Anterior cingulate cortex (tissue), 58 donors: Measurements from ENCODE around the gene DNAH17.
A peak's percentile ranks its signal among the peaks of the same experiment; 100 is the strongest.

Source experiments
- DNase-seq, 58 donors: peaks; one replicate each; lab custom pipeline; 2025; lab: John Stamatoyannopoulos, UW

DNAH17 gene

DNA sequence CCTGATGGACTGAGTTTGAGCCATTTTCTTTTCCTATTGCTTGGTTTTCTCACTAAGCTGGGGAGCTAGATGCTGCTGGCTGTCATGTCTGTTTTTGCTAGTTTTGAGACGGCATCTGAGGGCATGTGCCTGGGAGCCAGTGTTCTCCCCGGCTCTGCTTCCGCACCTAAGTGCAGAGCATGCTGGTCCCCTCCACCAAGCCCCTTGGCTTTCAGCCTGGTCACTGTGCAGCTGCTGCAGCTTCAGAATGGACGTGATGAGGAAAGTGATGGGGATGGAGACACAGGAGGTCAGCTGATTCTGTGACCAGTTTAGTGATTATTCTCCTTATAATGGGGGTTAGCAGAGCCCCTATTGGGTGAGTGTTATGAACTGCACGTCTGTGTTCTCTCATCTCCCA, 28.5 kb downstream of the DNAH17 start:
- DNase-seq: no peak

DNA sequence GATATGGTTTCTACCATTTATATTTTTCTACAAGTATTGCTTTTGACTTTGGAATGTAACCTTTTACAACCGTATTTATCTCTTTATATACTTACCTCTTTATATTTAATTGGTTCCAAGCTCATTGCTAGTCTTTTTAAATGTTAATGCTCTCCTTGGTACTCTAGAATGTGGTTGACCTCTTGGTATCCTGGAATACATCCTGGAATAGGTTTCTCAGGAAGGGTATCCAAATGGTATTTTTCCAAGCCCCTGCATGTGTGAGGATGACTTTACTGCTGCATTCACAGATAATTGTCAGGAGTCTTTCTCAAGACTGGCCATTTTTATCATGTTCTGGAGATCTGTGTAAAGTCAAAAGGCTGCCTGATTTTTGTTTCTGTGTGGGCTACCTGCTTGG, 30.2 kb downstream of the DNAH17 start:
- no peak for DNase-seq

DNA sequence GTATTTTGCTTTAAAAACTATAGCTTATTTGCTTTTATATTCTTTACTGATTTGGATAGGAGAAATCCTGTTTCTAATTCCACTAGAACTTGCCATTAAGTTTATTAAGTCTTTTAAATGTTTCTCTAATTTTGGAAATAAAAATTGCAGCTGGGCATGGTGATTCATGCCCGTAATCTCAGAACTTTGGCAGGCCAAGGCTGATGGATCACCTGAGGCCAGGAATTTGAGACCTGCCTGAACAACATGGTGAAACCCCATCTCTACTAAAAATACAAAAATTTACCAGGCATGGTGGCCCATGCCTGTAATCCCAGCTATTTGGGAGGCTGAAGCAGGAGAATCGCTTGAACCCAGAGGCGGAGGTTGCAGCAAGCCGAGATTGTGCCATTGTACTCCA, 30.7 kb downstream of the DNAH17 start:
- DNase-seq: no peak

DNA sequence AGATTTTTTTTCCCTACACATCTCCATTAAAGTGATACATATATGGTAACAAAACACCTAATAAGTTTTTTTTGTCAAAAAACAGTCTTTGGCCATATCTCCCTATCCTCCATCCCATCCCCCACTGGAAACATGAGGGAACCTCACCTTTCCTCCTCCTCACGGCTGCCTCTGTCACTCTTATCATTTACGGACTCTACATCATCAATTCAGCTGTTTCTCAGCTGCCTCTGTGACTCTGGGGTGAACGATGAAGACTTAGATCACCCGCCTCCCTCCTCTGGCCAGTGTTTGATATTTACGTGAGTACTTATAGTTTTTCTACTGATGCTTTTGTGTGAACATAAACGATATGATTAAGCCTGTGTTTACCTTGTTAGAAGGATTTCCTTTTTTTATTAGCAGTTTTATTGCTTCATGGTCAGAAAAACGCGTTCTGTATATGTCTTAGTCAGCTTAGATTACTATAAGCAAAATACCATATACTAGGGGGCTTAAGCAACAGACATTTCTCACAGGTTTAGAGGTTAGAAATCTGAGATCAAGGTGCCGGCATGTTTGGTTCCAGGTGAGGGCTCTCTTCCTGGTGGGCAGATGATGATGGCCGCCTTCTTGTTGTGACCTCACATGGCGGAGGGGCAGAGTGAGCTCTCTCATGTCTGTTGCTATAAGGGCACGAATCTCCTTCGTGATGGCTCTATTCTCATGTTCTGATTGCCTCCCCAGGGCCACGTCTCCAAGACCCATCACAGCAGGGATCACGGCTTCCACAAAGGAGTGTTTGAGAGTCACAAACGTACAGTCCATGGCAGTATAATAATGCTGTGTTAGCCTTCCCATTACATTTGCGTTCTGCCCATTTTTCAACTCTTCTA, 32.1 kb downstream of the DNAH17 start:
- DNase-seq: no peak

DNA sequence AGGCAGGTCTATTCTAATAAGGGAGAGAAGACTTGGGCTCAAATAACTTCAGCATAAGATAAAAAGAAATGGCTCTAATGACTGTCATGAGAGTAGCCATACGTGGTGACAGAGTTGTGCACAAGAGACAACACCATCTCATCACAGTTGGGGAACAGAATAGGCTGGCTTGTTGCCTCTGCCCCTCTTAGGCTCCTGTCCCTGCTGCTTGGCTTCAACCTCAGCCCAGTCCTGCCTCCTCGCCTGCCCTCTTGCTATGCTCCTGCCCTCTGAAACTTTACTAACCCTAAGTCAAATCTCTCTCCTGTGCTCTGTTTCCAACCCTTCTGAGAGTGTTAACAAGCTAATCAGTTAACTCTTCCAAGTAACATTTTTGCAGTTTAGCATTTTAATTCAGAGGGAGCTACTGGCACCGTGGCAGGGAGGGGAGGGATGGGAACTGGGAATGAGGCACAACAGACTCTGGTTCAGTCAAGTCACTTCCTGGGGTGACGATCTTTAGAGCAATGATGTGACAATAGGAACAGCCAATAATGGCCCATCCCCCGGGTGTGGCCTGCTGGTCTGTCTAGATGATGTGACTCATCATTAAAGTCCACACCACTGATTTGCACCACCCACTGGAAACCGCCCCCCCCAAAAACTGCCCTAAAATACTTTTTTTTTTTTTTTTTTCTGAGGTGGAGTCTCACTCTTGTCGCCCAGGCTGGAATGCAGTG, 35.5 kb downstream of the DNAH17 start:
- DNase-seq: no peak

DNA sequence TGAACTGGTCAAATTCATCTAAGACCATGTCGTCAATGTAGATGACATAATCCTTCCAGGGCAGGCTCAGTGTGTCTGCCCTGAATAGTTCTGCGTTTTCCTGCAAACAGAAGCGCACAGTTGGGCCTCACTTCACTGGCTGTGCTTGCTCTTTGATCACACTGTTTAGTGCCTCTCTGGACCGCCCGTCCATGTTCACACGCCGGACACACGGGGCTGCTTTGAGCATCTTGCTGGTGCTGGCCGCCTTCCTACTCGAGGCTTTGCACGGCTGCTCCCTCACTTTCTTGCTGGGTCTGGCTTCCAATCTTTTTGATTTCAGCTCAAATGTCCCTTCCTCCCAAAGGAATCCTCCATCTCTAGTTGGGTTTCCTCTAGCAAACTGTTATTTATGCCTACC, 37.4 kb downstream of the DNAH17 start:
- peak in 1 of 58 donors; percentile 22 for DNase-seq

DNA sequence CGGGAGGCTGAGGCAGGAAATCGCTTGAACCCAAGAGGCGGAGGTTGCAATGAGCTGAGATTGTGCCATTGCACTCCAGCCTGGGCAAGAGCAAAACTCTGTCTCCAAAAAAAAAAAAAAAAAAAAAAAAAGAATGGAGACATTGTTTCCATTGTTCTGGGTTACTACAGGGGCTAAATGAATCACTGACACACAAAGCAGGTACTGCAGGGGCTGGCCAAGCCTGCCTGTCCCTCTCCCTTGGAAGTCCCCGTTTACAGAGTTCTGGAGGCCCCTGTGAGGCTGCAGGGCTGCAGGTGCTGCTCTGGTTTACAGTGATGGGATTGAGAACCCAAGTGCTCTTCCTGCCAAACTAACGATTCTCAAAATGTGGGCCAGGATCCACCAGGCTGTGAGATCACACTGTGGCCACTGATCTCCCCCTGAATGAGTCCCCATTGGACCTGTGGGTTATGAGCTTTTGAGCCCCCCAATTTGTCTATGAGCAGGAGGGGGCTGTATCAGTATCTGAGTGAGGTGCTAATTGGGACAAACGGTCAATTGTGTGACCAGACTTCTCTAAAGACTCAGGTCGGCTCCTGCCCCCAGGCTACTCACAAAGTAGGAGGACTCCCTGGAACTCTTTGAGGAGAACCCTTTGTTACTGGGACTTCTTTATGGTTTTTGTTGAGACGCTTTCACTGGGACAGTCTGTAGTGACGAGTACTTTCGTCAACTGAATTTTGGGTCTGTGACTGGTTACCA, 39.0 kb downstream of the DNAH17 start:
- peak in 4 of 58 donors; percentile 11 to 44 (median 28) for DNase-seq

DNA sequence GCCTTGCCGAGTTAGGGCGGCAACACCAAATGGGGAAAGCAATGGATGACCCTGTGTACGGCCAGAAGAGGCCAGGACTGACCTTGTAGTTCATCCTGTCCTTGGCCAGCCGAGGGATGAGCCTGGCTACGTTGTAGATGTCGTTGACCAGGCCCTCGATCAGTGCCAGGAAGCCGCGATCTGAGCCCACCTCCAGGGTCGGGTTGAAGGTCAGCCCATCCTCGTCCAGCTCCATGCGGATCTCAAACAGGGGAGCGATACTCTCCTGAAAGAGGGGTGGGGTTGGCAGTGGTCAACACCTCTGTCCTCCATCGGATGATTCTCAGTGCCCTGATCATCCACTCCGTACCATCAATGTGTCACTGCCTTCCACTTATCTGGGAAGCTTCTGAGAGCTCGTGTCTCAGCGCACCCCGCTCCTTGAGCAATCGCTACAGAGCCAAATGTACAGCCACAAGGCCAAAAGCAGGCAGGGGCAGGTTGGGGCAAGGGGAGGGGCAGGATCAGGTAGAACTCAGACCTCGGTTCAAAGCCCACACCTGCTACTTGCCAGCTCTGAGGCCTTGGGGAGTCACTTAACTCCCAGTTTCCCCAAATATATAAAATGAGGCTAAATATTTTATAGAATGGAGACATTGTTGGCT, 39.9 kb downstream of the DNAH17 start:
- DNase-seq: no peak

DNA sequence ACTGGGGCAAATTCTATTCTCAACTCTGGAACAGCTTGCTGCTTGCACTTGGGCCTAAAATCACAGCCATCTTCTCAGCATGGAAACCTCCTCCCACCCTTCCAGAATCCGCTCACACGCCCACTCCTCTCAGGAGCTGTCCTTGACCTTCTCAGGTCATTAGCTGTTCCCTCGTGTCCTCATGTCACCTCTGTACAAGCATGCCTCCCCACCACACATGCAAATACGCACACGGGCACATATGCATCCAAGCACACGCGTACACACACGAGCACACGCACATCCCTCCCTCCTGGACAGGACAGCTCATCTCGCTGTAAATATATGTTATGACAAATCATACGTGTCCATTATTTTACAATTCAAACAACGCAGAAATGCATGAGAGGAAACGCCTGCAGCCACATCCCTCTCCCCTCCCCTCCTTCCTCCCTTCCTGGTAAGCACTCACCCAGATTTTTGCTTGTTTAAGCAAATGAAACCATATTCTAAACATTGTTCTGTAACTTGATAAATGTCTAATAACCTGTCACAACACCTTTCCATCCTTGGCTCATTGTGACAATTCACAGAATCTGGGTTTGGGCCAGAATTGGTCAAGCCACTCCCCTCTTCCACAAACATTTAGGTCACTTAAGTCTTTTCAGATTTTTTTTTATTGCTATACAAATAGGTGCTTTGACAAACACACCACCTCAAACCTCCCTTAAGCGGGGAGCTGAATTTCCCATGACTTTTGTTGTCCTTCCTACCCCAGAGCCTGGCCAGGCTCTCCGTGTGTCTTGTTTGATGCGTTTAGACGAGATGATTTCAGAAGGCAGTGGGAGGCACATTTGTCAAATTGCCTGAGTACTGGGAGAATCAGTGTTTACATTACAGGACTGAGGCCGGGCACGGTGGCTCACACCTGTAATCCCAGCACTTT, 41.7 kb downstream of the DNAH17 start:
- peak in 1 of 58 donors; percentile 16 for DNase-seq

DNA sequence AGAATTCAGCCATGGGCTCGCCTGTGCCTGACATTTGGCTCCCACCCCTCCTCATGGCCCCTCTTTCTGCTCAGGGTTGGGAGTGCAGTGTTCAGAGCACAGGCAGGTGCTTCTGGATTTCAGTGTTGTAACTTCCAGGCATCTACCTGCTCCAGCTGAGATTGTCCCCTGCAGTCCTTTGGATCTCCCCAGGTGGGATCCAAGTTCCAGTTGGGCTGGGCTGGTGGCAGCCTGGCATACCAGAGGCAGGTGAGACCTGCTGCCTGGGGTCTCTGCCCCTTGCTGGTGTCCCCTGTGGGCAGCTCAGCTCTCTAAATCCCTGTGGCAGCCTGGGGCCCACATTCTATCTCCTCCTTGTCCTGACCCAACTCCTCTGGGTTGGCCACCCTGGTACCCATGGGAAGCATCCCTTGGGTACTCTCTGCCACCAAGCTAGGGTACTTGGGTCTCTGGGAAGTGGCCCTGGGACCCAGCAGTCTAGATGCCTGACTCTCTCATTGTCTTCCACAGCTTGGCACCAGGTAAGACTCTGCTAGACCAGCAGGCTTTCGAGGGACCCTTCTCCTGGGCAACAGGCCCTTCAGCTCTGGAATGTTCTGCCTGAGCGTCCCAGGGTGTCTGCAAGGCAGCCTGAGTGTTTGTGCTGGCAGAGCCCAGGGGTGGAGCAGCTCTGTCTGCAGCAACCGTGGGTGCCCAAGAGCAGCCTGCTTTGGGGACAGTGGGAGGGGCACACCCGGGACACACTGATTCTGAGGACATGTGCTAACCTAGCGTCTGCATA, 42.5 kb downstream of the DNAH17 start:
- peak in 7 of 58 donors; percentile 14 to 51 (median 23) for DNase-seq

DNA sequence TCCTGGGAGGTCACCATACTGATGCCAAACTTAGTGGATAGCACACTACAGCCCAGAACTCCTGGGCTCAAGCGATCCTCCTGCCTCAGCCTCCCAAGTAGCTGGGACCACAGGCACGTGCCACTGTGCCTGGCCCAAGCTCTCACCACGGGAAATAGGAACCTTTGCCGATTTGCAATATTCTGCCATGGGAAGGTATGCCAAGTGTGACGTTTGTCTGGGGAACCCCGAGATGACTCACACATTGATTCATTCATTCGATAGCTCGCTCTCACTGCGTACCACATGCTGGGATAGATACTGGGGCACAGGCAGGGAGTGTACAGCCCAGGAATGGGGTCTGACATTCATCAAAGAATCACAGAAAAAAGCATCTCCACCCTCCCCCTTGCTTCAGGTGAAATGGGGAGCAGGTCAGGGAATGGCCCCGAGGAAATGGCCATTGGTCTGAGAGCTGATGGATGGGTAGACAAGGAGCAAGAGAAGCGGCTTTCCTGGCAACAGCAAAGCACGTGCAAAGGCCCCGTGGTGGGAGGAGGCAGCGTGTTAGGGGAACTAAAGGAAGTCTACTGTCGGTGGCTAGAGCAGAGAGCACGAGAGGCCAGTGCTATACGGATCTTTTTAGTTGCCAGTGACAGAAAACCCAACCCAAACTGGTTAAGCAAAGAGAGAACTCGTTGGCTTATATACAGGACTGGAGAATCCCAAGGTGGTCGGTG, 44.1 kb downstream of the DNAH17 start:
- DNase-seq: no peak

DNA sequence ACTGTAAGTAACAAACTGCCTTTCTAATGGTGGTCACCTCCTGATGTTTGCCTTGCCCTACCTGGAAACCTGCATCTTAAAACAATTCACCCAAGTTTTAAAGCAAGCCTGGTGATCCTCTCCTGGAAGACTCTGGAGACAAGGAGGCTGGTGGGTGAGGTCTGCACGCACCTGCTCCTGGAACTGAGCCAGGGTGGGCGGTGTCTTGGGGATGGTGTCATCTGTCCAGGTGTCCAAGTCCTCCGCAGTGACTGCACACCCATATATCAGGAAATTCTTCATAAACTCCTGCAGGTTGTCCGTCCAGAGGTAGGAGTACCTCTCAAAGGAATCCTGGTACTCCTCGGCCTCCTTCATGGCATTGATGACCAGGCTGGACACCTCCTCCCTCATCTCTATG, 44.9 kb downstream of the DNAH17 start:
- DNase-seq: no peak

DNA sequence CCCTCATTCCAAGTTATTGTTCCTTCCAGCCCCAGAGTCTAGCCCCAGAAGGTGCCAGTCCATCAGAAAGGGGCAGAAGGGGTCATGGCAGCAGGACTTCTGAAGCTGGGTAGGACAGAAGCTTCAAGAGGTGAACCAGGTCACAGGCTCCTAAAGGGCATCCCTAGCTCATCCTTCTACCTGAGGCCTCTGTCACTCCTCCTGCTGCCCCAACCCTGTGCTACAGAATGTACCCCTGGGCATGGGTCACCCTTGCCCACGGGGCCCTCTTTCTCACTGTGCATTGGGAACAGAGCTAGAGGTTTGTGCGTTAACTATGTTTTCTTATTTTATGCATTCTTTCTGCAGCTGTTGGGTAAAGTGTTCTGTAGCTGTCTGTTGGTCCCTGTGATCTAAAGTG, 46.5 kb downstream of the DNAH17 start:
- no peak for DNase-seq

DNA sequence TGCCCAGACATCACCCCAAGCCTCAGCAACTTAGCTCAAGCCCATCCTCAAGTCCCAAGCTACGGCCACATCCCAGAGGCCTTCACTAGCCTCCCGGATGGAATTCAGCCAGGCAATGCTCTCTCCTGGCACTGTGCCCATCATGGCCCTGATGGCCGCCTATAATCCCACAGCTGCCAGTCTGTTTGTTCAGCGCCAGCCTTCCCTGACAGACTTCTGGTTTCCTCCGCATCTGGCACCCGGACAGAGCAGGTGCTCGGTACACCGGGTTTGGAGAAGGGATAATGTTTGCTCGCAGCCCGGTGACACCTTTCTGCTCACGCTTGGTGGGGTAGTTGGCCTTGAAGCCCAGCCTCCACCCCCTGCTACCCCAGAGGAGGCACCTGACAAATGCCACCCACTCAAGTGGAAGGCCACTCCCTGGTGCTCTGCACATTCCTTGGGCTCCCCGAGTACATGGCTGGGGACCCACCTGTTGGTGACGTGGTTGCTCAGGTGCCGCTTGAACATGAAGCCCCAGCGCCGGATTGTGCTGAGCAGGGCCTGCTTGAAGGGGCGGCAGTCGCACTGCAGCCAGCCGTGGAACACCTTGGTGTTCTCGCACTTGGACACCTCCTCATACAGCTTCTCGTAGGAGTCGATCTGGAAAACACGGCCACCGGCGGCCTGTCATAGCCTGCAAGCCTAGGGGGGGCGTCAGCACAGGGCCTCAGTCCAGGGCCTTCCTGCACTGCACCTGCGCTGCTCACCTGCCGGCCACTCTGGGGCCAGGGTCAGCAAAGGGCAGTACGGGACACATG, 47.1 kb downstream of the DNAH17 start:
- DNase-seq: peak in 15 of 58 donors; percentile 3 to 67 (median 16)

DNA sequence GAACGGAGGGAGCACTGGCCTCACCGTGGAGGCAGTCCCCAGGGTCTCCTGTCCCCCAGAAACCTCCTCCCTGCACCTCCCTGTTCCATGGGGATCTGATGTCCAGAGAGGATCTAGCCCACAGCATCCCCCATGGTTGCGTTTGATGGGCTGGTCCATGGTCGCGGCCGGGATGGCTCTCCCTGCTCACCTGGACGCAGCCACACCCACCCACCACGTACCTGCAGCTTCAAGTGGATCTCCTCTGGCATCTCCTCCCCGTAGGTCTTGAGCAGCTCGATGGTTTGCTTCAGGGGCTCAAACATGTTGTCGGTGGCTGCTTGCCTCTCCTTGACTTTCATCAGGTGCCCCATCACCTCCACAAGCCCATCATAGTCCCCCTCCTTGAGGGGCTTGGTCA, 47.9 kb downstream of the DNAH17 start:
- no peak for DNase-seq

DNA sequence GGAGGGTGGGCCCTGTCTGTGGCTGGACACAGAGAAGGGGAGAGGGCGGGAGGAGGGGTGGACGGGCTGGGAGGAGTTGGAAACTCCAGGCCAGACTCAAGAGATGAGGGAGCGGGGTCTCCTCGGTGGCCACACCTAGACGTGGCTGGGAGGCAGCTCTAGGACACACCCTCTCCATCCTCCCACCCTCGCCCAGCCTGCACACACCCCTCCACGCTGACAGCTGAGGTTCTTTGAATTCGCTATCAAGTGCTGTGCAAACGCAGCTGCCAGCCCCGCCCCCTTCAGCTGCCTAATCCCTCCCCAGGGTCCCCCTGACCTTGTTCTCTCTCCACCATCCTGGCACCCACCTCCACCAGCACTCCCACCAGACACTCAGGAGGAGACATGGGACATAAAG, 48.7 kb downstream of the DNAH17 start:
- no peak for DNase-seq

DNA sequence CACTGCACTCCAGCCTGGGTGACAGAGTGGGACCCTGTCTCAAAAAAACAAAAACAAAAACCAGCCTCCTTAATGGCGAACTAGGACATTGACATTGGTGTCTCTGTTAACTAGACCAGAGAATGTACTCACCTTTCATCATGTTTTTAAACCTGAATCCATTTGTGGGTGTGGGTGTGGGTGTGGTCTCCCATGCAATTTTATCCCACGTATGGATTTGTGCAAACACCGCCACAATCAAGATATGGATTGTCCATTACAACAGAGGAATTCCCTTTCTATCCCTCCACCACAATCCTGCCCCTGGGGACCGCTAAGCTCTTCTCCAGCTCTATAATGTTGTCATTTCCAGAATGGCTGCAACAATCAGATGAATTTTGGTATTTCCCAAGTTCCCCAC, 49.9 kb downstream of the DNAH17 start:
- DNase-seq: no peak
